Activated T-cell treated with anti-CD3 and anti-CD28 coated beads, Interleukin-2, amount 50 U/mL, for 72 hours (primary cell): ENCODE results near the gene STEAP2. TPM values are rescaled to one million over a fixed set of nuclear protein-coding genes. Genes with fewer than 3 reads are reported as not detected.
"Not testable (repeated sequence)": the region's sequence is repeated elsewhere in the genome, so short reads cannot be mapped to it uniquely, and the experiment has no call there.

Source experiments
- ATAC-seq, 2 donors: fragments of 150-1000 bp; cut with Tn5 transposase; replicated peaks in 1 of 2; 2 replicates each; pipeline ENCODE4 v1.10.0; 2021; ENCODE audit warnings: moderate library complexity in 2 of 2, mild to moderate bottlenecking in 1 of 2
- DNase-seq, 2 donors: peaks; one replicate each; pipeline ENCODE4 v3.0.0; 2021 to 2022; ENCODE audit warnings: mixed read lengths in 1 of 2
- H3K27ac Mint-ChIP-seq: one replicate; pipeline ENCODE4 v1.8.0; 2022; ENCODE audit warnings: mild to moderate bottlenecking, moderate library complexity, mixed read lengths
- H3K27me3 Mint-ChIP-seq: one replicate; pipeline ENCODE4 v1.8.0; 2022; ENCODE audit warnings: low read depth, mixed read lengths
- H3K36me3 Mint-ChIP-seq, 2 donors: one replicate each; pipeline ENCODE4 v1.8.0; 2022; ENCODE audit warnings: mixed read lengths in 2 of 2, mild to moderate bottlenecking in 1 of 2; ENCODE audit not compliant: insufficient read depth in 2 of 2
- H3K4me1 Mint-ChIP-seq: one replicate; pipeline ENCODE4 v1.8.0; 2022; ENCODE audit warnings: low read depth, mixed read lengths
- H3K4me3 Mint-ChIP-seq, 2 donors: one replicate each; pipeline ENCODE4 v1.8.0; 2022; ENCODE audit warnings: mild to moderate bottlenecking in 2 of 2, mixed read lengths in 2 of 2, moderate library complexity in 2 of 2
- H3K9me3 Mint-ChIP-seq, 2 donors: one replicate each; pipeline ENCODE4 v1.8.0; 2022; ENCODE audit warnings: mixed read lengths in 2 of 2
- total RNA-seq, 2 donors: library from RNA; stranded (reverse); gene quantifications; one replicate each; pipeline ENCODE4 v1.2.3, GENCODE V29; 2022

Gene STEAP2
- total RNA-seq, 2 donors from 2014 or later = not detected

GRCh38 chr7:90244909-90245851, 33.6 kb downstream of the STEAP2 start, which contains the start of gene CFAP69:
CFAP69 (plus strand) TSS chr7:90245174; CDS start chr7:90245425, 251 bp downstream.
- H3K36me3 Mint-ChIP-seq = no peaks in the 10 kb centered on the region
- ATAC-seq (peak; percentile 97), DNase-seq (peak; percentile 88 to 90)
- peaks cover 17% of the 10 kb centered on the region for H3K4me1 Mint-ChIP-seq
- H3K9me3 Mint-ChIP-seq = no peaks in the 10 kb centered on the region
- H3K4me3 Mint-ChIP-seq = peak within 1 kb of the TSS; percentile 75 to 92
- peaks cover 36% of the 10 kb centered on the region for H3K27me3 Mint-ChIP-seq
- no peak within 1 kb of the TSS for H3K27ac Mint-ChIP-seq

- Mint-ChIP-seq H3K9me3 (no peaks in the 10 kb centered on the region), H3K27ac (no peak overlapping the region), H3K4me1 (peaks cover 17% of the 10 kb centered on the region), H3K4me3 (peak overlapping the region; percentile 75 to 92), H3K27me3 (peaks cover 36% of the 10 kb centered on the region), H3K36me3 (no peaks in the 10 kb centered on the region)
- DNase-seq (no peak), ATAC-seq (no peak)
Observed at GRCh38 chr7:90246171-90246570, 34.6 kb downstream of the STEAP2 start.

- Mint-ChIP-seq H3K9me3 (no peaks in the 10 kb centered on the region), H3K36me3 (no peaks in the 10 kb centered on the region), H3K4me3 (no peak overlapping the region), H3K27ac (no peak overlapping the region), H3K27me3 (peaks cover 30% of the 10 kb centered on the region), H3K4me1 (peaks cover 17% of the 10 kb centered on the region)
- DNase-seq = no peak
- no peak for ATAC-seq
Observed at GRCh38 chr7:90248706-90249105, 37.2 kb downstream of the STEAP2 start.

- H3K9me3 Mint-ChIP-seq = peaks cover 0 to under 1% of the 10 kb centered on the region in 2 donors
- H3K4me3 Mint-ChIP-seq = no peak overlapping the region
- ATAC-seq = no peak
Observed at GRCh38 chr7:90250601-90251303, 39.2 kb downstream of the STEAP2 start.

GRCh38 chr7:90251304-90251635, 39.7 kb downstream of the STEAP2 start:
- no peaks in the 10 kb centered on the region for H3K36me3 Mint-ChIP-seq
- H3K27me3 Mint-ChIP-seq = peaks cover 34% of the 10 kb centered on the region
- peaks cover 0 to 3% of the 10 kb centered on the region in 2 donors for H3K9me3 Mint-ChIP-seq
- ATAC-seq (no peak), DNase-seq (no peak)
- peaks cover 2% of the 10 kb centered on the region for H3K4me1 Mint-ChIP-seq
- no peak overlapping the region for H3K4me3 Mint-ChIP-seq
- H3K27ac Mint-ChIP-seq = no peak overlapping the region

More at GRCh38 chr7:90250601-90251303, 39.2 kb downstream of the STEAP2 start:
- Mint-ChIP-seq H3K27ac (no peak overlapping the region), H3K27me3 (peaks cover 34% of the 10 kb centered on the region), H3K36me3 (no peaks in the 10 kb centered on the region), H3K4me1 (peaks cover 7% of the 10 kb centered on the region)
- DNase-seq = no peak

GRCh38 chr7:90256011-90256410, 44.5 kb downstream of the STEAP2 start:
- H3K4me1 Mint-ChIP-seq, H3K4me3 Mint-ChIP-seq, H3K36me3 Mint-ChIP-seq, ATAC-seq, H3K27ac Mint-ChIP-seq, H3K9me3 Mint-ChIP-seq, DNase-seq: not testable (repeated sequence)
- H3K27me3 Mint-ChIP-seq = peaks cover 28% of the 10 kb centered on the region

GRCh38 chr7:90256778-90257177, 45.2 kb downstream of the STEAP2 start:
- no peaks in the 10 kb centered on the region for H3K36me3 Mint-ChIP-seq
- no peak for ATAC-seq
- DNase-seq = no peak
- peaks cover 0 to 3% of the 10 kb centered on the region in 2 donors for H3K9me3 Mint-ChIP-seq
- no peak overlapping the region for H3K4me3 Mint-ChIP-seq
- peaks cover 32% of the 10 kb centered on the region for H3K27me3 Mint-ChIP-seq
- no peak overlapping the region for H3K27ac Mint-ChIP-seq
- H3K4me1 Mint-ChIP-seq = no peaks in the 10 kb centered on the region

- DNase-seq (no peak), ATAC-seq (no peak)
- Mint-ChIP-seq H3K4me1 (no peaks in the 10 kb centered on the region), H3K9me3 (no peaks in the 10 kb centered on the region), H3K27me3 (peaks cover 7% of the 10 kb centered on the region), H3K4me3 (no peak overlapping the region), H3K27ac (no peak overlapping the region), H3K36me3 (no peaks in the 10 kb centered on the region)
Observed at GRCh38 chr7:90261441-90261840, 49.9 kb downstream of the STEAP2 start.

GRCh38 chr7:90262438-90262837, 50.9 kb downstream of the STEAP2 start:
- H3K27ac Mint-ChIP-seq = no peak overlapping the region
- no peak for ATAC-seq
- no peaks in the 10 kb centered on the region for H3K9me3 Mint-ChIP-seq
- no peaks in the 10 kb centered on the region for H3K4me1 Mint-ChIP-seq
- peaks cover 12% of the 10 kb centered on the region for H3K27me3 Mint-ChIP-seq
- no peak overlapping the region for H3K4me3 Mint-ChIP-seq
- no peaks in the 10 kb centered on the region for H3K36me3 Mint-ChIP-seq
- DNase-seq = no peak

GRCh38 chr7:90266808-90267207, 55.3 kb downstream of the STEAP2 start:
- H3K36me3 Mint-ChIP-seq = no peaks in the 10 kb centered on the region
- DNase-seq = no peak
- H3K27me3 Mint-ChIP-seq = peaks cover 9% of the 10 kb centered on the region
- no peak overlapping the region for H3K27ac Mint-ChIP-seq
- no peak overlapping the region for H3K4me3 Mint-ChIP-seq
- no peaks in the 10 kb centered on the region for H3K9me3 Mint-ChIP-seq
- ATAC-seq = no peak
- H3K4me1 Mint-ChIP-seq = no peaks in the 10 kb centered on the region

- no peaks in the 10 kb centered on the region for H3K4me1 Mint-ChIP-seq
- no peak overlapping the region for H3K27ac Mint-ChIP-seq
- H3K36me3 Mint-ChIP-seq = no peaks in the 10 kb centered on the region
- ATAC-seq (no peak), DNase-seq (no peak)
- no peak overlapping the region for H3K4me3 Mint-ChIP-seq
- H3K27me3 Mint-ChIP-seq = peaks cover 9% of the 10 kb centered on the region
- no peaks in the 10 kb centered on the region for H3K9me3 Mint-ChIP-seq
Observed at GRCh38 chr7:90267263-90267858, 55.8 kb downstream of the STEAP2 start.

- Mint-ChIP-seq H3K36me3 (no peaks in the 10 kb centered on the region), H3K27ac (no peak overlapping the region), H3K9me3 (no peaks in the 10 kb centered on the region), H3K27me3 (peaks cover 9% of the 10 kb centered on the region), H3K4me3 (no peak overlapping the region), H3K4me1 (no peaks in the 10 kb centered on the region)
- DNase-seq = no peak
- no peak for ATAC-seq
Observed at GRCh38 chr7:90269163-90269562, 57.6 kb downstream of the STEAP2 start.
